Stimulated activated CD8-positive, alpha-beta memory T cell treated with anti-CD3 and anti-CD28 coated beads, Interleukin-15, amount 100 ng/mL, for 1 hour (primary cell): ENCODE data around the gene KRTAP9-7.
"Not testable (repeated sequence)": the region's sequence is repeated elsewhere in the genome, so short reads cannot be mapped to it uniquely, and the experiment has no call there.

Experiments used
- DNase-seq: peaks from one replicate; pipeline ENCODE4 v3.0.0-alpha.2; 2020; ENCODE audit warnings: low read depth

Gene KRTAP9-7, protein sequence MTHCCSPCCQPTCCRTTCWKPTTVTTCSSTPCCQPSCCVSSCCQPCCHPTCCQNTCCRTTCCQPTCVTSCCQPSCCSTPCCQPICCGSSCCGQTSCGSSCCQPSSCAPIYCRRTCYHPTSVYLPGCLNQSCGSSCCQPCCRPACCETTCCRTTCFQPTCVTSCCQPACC

GRCh38 chr17:41275648-41276190 lies at the start of gene KRTAP9-7:
Gene KRTAP9-7 (plus strand): TSS chr17:41275698. CDS start chr17:41275698, 0 bp downstream.
- not testable (repeated sequence) for DNase-seq

GRCh38 chr17:41226051-41226450 lies 49.4 kb upstream of the KRTAP9-7 start:
- no peak for DNase-seq

DNA sequence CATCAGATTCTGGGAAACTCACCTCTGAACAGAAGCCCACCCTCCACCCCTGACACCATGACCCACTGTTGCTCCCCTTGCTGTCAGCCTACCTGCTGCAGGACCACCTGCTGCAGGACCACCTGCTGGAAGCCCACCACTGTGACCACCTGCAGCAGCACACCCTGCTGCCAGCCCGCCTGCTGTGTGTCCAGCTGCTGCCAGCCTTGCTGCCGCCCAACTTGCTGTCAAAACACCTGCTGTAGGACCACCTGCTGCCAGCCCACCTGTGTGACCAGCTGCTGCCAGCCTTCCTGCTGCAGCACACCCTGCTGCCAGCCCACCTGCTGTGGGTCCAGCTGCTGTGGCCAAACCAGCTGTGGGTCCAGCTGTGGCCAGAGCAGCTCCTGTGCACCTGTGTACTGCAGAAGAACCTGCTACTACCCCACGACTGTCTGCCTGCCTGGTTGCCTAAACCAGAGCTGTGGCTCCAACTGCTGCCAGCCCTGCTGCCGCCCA lies 48.9 kb upstream of the KRTAP9-7 start, which contains the start of gene KRTAP9-2:
TSS of gene KRTAP9-2 (plus strand) at position 51 of the 498 bp plus-strand sequence. CDS start at position 58, 7 bp downstream.
- DNase-seq = not testable (repeated sequence)

DNA sequence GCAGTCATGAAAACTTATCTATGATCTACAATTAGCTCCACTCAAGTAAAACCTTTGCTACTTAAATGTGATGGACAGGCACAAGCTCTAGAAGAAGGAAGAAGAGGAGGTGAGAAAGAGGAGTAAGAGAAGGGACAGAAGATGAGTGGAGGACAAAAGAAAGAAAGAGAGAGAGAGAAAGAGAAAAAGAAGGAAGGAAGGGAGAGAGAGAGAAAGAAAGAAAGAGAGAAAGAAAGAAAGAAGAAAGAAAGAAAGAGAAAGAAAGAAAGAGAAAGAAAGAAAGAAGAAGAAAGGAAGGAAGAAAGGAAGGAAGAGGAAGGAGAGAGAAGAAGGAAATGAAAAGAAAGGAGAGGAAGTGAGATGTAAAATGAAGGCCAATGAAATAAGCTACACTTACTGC lies 45.4 kb upstream of the KRTAP9-7 start:
- no peak for DNase-seq

GRCh38 chr17:41231731-41232130 lies 43.8 kb upstream of the KRTAP9-7 start:
- DNase-seq = no peak

DNA sequence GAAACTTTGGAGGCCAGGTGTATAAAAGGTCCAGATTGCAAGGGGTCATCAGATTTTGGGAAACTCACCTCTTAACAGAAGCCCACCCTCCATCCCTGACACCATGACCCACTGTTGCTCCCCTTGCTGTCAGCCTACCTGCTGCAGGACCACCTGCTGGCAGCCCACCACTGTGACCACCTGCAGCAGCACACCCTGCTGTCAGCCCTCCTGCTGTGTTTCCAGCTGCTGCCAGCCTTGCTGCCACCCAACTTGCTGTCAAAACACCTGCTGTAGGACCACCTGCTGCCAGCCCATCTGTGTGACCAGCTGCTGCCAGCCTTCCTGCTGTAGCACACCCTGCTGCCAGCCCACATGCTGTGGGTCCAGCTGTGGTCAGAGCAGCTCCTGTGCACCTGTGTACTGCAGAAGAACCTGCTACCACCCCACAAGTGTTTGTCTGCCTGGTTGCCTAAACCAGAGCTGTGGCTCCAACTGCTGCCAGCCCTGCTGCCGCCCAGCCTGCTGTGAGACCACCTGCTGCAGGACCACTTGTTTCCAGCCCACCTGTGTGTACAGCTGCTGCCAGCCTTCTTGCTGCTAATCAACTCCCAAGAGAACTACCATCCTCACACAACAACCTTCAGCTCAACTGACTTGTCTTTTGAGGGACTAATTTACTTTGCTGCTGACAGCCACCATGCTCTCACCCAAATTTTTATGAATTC lies 42.9 kb upstream of the KRTAP9-7 start, which contains the start of gene KRTAP9-3:
TSS of gene KRTAP9-3 (plus strand) at position 51 of the 707 bp plus-strand sequence. CDS start at position 104, 53 bp downstream.
- DNase-seq = not testable (repeated sequence)

DNA sequence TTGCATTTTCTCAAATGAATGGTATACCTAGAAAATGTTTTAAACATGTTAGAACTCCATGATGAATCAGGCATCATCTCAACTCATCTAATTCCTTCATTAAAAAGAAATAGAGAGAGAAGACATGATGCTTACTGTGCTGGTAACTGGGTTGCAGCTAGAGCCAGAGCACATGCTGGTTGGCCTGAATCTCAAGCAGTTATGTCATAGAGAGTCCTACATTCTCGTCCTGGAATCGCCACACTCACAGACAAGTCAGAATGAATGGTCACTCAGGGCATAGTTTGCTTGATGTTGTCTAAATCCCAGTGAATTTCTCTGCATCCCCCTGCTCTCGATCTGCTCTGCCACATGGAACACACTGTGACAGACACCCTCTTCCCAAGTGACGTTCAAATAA lies 38.4 kb upstream of the KRTAP9-7 start:
- not testable (repeated sequence) for DNase-seq

- DNase-seq = not testable (repeated sequence)
These were observed 37.5 kb upstream of the KRTAP9-7 start, which contains the start of gene KRTAP9-8 for GRCh38 chr17:41237949-41238437. Gene KRTAP9-8 (plus strand): TSS chr17:41237999. CDS start chr17:41238052, 53 bp downstream.

DNA sequence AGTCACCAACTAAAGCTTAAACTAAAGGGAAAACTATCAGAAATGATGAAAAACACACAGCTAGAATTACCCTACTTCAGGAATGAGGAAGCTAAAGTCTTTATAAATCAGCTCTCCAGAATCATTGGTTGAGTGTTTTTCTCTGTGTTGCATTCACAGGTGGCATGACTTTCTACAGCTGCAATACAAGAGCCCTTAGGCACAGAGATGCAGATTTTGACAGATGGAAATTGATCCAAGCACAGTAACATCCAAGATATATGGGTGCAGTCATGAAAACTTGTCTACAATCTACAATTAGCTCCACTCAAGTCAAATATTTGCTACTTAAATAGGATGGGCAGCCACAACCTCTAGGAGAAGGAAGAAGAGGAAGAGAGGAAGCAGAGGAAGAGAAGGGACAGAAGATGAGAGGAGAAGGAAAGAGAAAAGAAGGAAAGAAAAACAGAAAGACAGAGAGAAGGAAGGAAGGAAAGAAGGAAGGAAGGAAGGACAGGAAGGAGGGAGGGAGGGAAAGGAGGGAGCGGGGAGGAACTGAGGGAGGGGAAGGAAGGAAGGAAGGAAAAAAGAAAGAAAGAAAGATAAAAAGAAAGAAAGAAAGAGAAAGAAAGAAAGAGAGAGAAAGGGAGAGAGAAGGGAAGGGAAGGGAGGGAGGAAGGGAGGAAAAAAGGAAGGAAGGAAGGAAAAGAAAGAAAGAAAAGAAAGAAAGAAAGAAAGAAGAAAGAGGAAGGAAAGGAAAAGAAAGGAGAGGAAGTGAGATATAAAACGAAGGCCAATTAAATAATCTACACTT lies 28.3 kb upstream of the KRTAP9-7 start:
- not testable (repeated sequence) for DNase-seq

DNA sequence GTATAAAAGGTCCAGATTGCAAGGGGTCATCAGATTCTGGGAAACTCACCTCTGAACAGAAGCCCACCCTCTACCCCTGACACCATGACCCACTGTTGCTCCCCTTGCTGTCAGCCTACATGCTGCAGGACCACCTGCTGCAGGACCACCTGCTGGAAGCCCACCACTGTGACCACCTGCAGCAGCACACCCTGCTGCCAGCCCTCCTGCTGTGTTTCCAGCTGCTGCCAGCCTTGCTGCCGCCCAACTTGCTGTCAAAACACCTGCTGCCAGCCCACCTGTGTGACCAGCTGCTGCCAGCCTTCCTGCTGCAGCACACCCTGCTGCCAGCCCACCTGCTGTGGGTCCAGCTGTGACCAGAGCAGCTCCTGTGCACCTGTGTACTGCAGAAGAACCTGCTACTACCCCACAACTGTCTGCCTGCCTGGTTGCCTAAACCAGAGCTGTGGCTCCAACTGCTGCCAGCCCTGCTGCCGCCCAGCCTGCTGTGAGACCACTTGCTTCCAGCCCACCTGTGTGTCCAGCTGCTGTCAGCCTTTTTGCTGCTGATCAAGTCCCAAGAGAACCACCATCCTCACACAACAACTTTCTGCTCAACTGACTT lies 25.8 kb upstream of the KRTAP9-7 start, which contains the start of gene KRTAP9-4:
TSS of gene KRTAP9-4 (plus strand) at position 51 of the 604 bp plus-strand sequence. CDS start at position 85, 34 bp downstream.
- not testable (repeated sequence) for DNase-seq

GRCh38 chr17:41251261-41251660 lies 24.2 kb upstream of the KRTAP9-7 start:
- DNase-seq = no peak

DNA sequence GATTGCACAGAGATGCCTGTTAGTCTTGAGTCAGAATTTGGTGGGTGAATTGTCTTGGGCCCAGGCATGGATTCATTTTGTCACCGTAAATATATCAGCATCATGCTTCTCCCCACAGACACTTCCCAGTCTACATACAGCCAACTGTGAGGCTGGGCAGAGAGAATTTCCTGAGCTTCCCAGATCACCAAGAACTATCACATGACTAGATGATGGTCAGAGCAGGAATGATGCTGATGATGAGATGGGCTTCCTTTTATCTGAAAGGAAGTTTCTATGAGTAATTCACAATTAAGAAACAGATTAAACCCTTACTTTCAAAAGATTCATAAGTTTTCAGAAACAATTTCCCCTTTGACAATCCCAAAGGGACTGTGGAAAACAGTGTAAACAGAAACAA lies 20.6 kb upstream of the KRTAP9-7 start:
- DNase-seq = no peak

DNA sequence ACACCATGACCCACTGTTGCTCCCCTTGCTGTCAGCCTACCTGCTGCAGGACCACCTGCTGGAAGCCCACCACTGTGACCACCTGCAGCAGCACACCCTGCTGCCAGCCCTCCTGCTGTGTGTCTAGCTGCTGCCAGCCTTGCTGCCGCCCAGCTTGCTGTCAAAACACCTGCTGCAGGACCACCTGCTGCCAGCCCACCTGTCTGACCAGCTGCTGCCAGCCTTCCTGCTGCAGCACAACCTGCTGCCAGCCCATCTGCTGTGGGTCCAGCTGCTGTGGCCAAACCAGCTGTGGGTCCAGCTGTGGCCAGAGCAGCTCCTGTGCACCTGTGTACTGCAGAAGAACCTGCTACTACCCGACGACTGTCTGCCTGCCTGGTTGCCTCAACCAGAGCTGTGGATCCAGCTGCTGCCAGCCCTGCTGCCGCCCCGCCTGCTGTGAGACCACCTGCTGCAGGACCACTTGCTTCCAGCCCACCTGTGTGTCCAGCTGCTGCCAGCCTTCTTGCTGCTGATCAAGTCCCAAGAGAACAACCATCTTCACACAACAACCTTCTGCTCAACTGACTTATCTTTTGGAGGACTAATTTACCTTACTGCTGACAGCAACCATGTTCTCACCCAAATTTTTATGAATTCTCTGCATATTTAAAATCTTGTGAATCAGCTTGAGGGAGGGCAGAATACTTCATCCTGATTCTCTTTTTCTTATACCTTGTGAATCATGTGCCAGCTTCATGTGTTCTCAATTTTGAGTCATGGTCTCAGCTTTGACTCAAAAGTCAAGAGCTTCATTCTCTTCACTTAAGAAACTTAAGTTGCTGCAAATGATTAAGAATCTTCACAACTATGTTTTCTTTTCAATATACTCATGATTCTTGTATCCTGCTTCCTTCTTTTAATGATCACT lies 19.9 kb upstream of the KRTAP9-7 start, which contains the start of gene KRTAP9-9:
TSS of gene KRTAP9-9 (plus strand) at position 4 of the 910 bp plus-strand sequence.
- not testable (repeated sequence) for DNase-seq

GRCh38 chr17:41256291-41256685 lies 19.2 kb upstream of the KRTAP9-7 start:
- DNase-seq = no peak

- DNase-seq = no peak
These were observed 17.1 kb upstream of the KRTAP9-7 start for GRCh38 chr17:41258406-41258805.

GRCh38 chr17:41263212-41263611 lies 12.3 kb upstream of the KRTAP9-7 start:
- no peak for DNase-seq

- no peak for DNase-seq
These were observed 10.9 kb upstream of the KRTAP9-7 start for GRCh38 chr17:41264599-41264998.

- no peak for DNase-seq
These were observed 10.4 kb upstream of the KRTAP9-7 start, which contains the start of gene KRTAP9-6 for GRCh38 chr17:41265078-41265477. Gene KRTAP9-6 (plus strand): TSS chr17:41265378. CDS start chr17:41265378, 0 bp downstream.

GRCh38 chr17:41267711-41268110 lies 7.8 kb upstream of the KRTAP9-7 start:
- DNase-seq = no peak

GRCh38 chr17:41271323-41271722 lies 4.2 kb upstream of the KRTAP9-7 start:
- DNase-seq = not testable (repeated sequence)
